Panc1 (cell line): ENCODE results near the gene IFT57.

Source experiments
- POLR2AphosphoS5 ChIP-seq: IDR thresholded peaks from 2 replicates; pipeline ENCODE4 v1.6.1; 2012; ENCODE audit warnings: mild to moderate bottlenecking, low read depth, low read length, moderate library complexity
- TF ChIP-seq, protein P1 (sequence below): fragments of 450-650 bp; IDR thresholded peaks from 2 replicates; pipeline ENCODE4 v1.5.1; 2017; ENCODE audit warnings: mild to moderate bottlenecking

DNA sequence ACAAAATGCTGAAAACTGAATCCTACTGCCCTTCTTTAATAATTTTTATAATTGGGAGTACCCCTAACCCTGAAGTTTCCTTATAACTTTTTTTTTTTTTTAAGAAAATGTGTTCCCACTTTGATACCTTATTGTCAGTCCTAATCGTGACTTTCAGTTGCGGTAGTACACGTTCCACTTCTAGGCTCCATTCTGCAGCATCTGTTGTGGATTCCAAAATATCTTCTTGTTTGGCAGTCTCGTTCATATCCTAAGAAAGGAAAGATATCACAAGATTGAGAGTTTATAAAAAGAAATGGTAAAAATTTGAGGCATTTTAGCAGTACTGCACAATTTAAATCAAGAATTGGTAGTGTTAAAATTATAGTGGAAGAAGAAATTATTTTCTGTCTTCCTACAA lies 30.8 kb downstream of the IFT57 start:
- TF ChIP-seq, protein P1, sequence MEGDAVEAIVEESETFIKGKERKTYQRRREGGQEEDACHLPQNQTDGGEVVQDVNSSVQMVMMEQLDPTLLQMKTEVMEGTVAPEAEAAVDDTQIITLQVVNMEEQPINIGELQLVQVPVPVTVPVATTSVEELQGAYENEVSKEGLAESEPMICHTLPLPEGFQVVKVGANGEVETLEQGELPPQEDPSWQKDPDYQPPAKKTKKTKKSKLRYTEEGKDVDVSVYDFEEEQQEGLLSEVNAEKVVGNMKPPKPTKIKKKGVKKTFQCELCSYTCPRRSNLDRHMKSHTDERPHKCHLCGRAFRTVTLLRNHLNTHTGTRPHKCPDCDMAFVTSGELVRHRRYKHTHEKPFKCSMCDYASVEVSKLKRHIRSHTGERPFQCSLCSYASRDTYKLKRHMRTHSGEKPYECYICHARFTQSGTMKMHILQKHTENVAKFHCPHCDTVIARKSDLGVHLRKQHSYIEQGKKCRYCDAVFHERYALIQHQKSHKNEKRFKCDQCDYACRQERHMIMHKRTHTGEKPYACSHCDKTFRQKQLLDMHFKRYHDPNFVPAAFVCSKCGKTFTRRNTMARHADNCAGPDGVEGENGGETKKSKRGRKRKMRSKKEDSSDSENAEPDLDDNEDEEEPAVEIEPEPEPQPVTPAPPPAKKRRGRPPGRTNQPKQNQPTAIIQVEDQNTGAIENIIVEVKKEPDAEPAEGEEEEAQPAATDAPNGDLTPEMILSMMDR = no peak
- no peak for TF ChIP-seq POLR2AphosphoS5
